Transverse colon (tissue), 4 donors: Measurements from ENCODE around the gene CLCNKA.
"Not testable (repeated sequence)": the region's sequence is repeated elsewhere in the genome, so short reads cannot be mapped to it uniquely, and the experiment has no call there.

Source experiments
- CTCF ChIP-seq, 5 experiments: fragments of 200-600 bp in 3 of 5; fragments of 450-650 bp in 2 of 5; sonication (generic) in 3 of 5; IDR thresholded peaks; 1 replicate in 2 of 5; 2 replicates in 3 of 5; pipeline ENCODE4 v1.5.1; 2016 to 2017; ENCODE audit warnings: antibody characterized with exemption in 5 of 5, inconsistent platforms in 3 of 5, mild to moderate bottlenecking in 2 of 5, moderate library complexity in 1 of 5
- EP300 ChIP-seq: sonication (generic); formaldehyde crosslinking; IDR thresholded peaks from one replicate; pipeline ENCODE4 v1.6.1; 2017; ENCODE audit warnings: antibody characterized with exemption, low read depth
- POLR2A ChIP-seq: fragments of 450-650 bp; IDR thresholded peaks from one replicate; pipeline ENCODE4 v1.6.1; 2016; ENCODE audit warnings: antibody characterized with exemption, mild to moderate bottlenecking, moderate library complexity
- POLR2AphosphoS5 ChIP-seq, 3 donors: sonication (generic); formaldehyde crosslinking; IDR thresholded peaks; one replicate each; pipeline ENCODE4 v1.6.1; 2016; ENCODE audit warnings: antibody characterized with exemption in 3 of 3

GRCh38 chr1:16061989-16062686 lies 40.3 kb downstream of the CLCNKA start:
- TF ChIP-seq CTCF (IDR thresholded peaks at IDR 0.05); POLR2A; POLR2AphosphoS5 (IDR thresholded peaks at IDR 0.05); EP300: not testable (repeated sequence)
